Measurements from ENCODE around the gene CD247.

Gene CD247

GRCh38 chr1:167528057-167528728, 9.9 kb upstream of the CD247 start:
- DNase-seq (ENCODE audit: low spot score in 2 of 2): no peak
- no peak overlapping the region for H3K27ac Mint-ChIP-seq

GRCh38 chr1:167526667-167527383, 8.5 kb upstream of the CD247 start:
- no peak overlapping the region for H3K4me3 Mint-ChIP-seq
- ATAC-seq (no peak), DNase-seq (ENCODE audit: low spot score in 2 of 2) (no peak)
- no peak overlapping the region for H3K27ac Mint-ChIP-seq
- no peaks in the 10 kb centered on the region for H3K36me3 Mint-ChIP-seq
- peaks cover 7% of the 10 kb centered on the region for H3K4me1 Mint-ChIP-seq
- H3K9me3 Mint-ChIP-seq: no peaks in the 10 kb centered on the region

More at GRCh38 chr1:167528057-167528728, 9.9 kb upstream of the CD247 start:
- Mint-ChIP-seq H3K4me1 (peaks cover 7% of the 10 kb centered on the region), H3K9me3 (no peaks in the 10 kb centered on the region), H3K36me3 (no peaks in the 10 kb centered on the region), H3K4me3 (no peak overlapping the region)
- ATAC-seq: no peak

- H3K4me3 Mint-ChIP-seq: no peak overlapping the region
- H3K4me1 Mint-ChIP-seq: peaks cover 7% of the 10 kb centered on the region
- no peaks in the 10 kb centered on the region for H3K36me3 Mint-ChIP-seq
- ATAC-seq (no peak), DNase-seq (ENCODE audit: low spot score in 2 of 2) (no peak)
- no peaks in the 10 kb centered on the region for H3K9me3 Mint-ChIP-seq
- no peak overlapping the region for H3K27ac Mint-ChIP-seq
These were observed 6.3 kb upstream of the CD247 start for GRCh38 chr1:167524651-167525050.

GRCh38 chr1:167522246-167522645, 3.9 kb upstream of the CD247 start:
- Mint-ChIP-seq H3K4me3 (no peak overlapping the region), H3K27ac (no peak overlapping the region), H3K4me1 (peaks cover 12% of the 10 kb centered on the region), H3K36me3 (peaks cover 17% of the 10 kb centered on the region), H3K9me3 (no peaks in the 10 kb centered on the region)
- no peak for DNase-seq (ENCODE audit: low spot score in 2 of 2)
- ATAC-seq: no peak

GRCh38 chr1:167520711-167521206, 2.4 kb upstream of the CD247 start:
- Mint-ChIP-seq H3K27ac (peak overlapping the region; percentile 29), H3K9me3 (no peaks in the 10 kb centered on the region), H3K4me1 (peaks cover 25% of the 10 kb centered on the region), H3K4me3 (no peak overlapping the region), H3K36me3 (peaks cover 32% of the 10 kb centered on the region)
- no peak for ATAC-seq
- no peak for DNase-seq (ENCODE audit: low spot score in 2 of 2)

DNA sequence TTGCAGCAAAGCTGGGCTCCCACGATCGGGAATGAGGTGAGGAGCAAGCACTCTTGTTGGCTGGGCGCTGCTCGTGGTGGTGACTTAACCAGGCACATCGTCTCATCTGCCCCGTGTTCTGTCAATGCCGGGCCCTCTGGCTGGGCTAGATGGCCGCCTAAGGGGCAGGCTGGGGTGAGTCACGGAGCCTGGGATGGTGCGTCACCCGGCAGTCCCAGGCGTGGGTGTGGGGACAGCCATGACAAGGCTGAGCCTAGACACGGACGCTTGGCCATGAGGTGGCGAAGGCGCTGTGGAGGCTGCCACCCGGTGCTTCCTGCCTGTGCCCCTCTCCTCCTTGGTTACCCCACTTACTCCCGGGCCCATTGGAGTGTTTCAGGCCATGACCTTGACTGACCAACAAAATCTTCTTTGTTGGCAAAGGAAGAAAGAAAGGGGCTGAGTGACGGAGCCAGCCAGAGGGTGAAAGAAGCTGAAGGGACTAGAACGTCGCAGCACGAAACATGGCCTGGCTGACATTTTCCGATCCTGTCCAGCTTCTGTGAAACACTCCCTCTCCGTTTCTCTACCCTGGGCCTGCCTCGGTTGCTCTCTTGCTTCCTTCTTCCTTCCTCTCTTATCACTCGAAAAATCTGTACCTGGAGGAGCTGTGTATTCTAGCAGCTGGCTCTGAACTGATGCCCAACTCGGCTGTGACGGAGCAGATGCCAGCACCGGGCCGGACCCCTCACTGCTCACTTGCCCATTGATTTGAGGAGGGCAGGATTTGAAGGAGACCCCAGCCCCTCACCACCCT, 596 bp downstream of the CD247 start:
- peak overlapping the region; percentile 94 for H3K4me3 Mint-ChIP-seq
- ATAC-seq: peak; percentile 98
- no peaks in the 10 kb centered on the region for H3K9me3 Mint-ChIP-seq
- H3K4me1 Mint-ChIP-seq: peaks cover 20% of the 10 kb centered on the region
- H3K27ac Mint-ChIP-seq: peak overlapping the region; percentile 99
- DNase-seq (ENCODE audit: low spot score in 2 of 2): peak; percentile 83 to 92
- peaks cover 62% of the 10 kb centered on the region for H3K36me3 Mint-ChIP-seq

DNA sequence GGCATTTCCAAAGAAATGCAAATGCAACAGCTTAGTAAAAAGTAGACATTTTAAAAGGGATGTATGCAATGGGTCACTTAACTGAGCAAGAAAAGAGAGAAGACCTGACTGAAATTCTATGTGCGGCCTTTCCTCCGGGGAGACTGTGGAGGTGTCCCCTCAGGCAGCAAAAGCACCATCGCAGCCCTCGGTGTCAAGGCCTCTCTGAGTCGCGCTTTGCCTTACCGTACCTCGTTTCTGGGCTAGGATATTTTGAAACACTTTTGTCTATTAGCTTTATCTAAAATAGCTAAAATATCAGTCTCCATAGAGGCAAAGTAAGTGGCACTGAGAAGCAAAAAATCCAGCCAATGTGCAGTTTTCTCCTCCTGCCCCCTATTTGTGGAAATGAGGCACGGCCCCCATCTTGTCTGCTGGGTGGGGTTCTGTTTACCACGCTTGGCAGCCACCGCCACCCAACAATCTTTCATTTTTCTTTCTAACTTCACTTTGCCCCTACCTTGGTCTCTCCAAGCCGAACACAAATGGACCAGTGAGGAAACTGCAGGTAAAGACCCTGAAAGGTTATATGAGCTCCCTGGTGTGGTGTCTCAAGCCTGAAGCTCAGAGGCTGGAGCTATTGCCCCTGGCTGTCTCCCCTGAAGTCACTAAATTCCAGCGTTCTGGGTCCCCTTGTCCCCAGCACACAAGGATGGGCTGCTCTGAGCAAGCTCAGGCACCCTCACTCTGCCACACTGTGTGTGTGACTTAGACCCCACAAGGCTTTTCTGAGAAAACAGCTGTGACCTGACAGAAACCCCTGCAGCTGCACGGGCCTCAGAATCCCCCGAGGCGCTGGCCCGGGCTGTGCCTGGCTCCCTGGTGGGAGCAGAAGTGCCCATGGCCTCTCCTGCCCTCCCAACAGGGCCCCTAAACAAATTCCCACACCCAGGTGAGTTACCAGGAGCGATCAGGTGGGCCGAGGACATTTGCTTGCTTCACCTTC, 1.6 kb downstream of the CD247 start:
- peaks cover 73% of the 10 kb centered on the region for H3K36me3 Mint-ChIP-seq
- no peaks in the 10 kb centered on the region for H3K9me3 Mint-ChIP-seq
- H3K27ac Mint-ChIP-seq: peak overlapping the region; percentile 99
- ATAC-seq: peak; percentile 53
- peak overlapping the region; percentile 94 for H3K4me3 Mint-ChIP-seq
- peak in 1 of 2 donors; percentile 68 for DNase-seq (ENCODE audit: low spot score in 2 of 2)
- peaks cover 31% of the 10 kb centered on the region for H3K4me1 Mint-ChIP-seq

- Mint-ChIP-seq H3K27ac (peak overlapping the region; percentile 99), H3K4me3 (peak overlapping the region; percentile 94), H3K36me3 (peaks cover 80% of the 10 kb centered on the region), H3K9me3 (no peaks in the 10 kb centered on the region), H3K4me1 (peaks cover 34% of the 10 kb centered on the region)
- DNase-seq (ENCODE audit: low spot score in 2 of 2) (peak in 1 of 2 donors; percentile 55), ATAC-seq (no peak)
These were observed 2.4 kb downstream of the CD247 start for GRCh38 chr1:167515893-167516321.

DNA sequence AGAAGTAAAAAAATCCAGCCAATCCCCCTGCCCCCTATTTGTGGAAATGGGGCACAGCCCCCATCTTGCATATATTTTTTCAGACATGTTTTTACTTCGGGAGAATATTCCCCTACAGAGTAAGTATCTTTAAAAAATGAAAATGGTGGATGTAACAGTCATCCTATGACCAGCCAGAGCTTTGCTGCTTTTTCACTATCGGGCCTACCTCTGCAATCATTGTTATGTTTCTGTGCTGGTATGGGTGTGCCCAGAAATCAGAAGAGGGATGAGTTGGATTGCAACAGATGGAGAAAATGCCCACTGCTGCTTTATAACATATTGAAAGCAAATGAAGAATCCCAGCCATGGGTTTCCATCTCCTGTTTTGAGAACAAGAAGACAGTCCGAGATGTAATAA, 2.9 kb downstream of the CD247 start:
- Mint-ChIP-seq H3K4me3 (peak overlapping the region; percentile 94), H3K9me3 (no peaks in the 10 kb centered on the region), H3K27ac (peak overlapping the region; percentile 99), H3K36me3 (peaks cover 85% of the 10 kb centered on the region), H3K4me1 (peaks cover 39% of the 10 kb centered on the region)
- DNase-seq (ENCODE audit: low spot score in 2 of 2): peak in 1 of 2 donors; percentile 48
- ATAC-seq: no peak

- ATAC-seq (no peak), DNase-seq (ENCODE audit: low spot score in 2 of 2) (peak in 1 of 2 donors; percentile 49)
- Mint-ChIP-seq H3K27ac (peak overlapping the region; percentile 80), H3K4me3 (peak overlapping the region; percentile 94), H3K36me3 (peaks cover 97% of the 10 kb centered on the region), H3K4me1 (peaks cover 50% of the 10 kb centered on the region), H3K9me3 (no peaks in the 10 kb centered on the region)
These were observed 4.0 kb downstream of the CD247 start for GRCh38 chr1:167514288-167514687.

GRCh38 chr1:167512046-167512654, 6.2 kb downstream of the CD247 start:
- ATAC-seq (peak; percentile 66), DNase-seq (ENCODE audit: low spot score in 2 of 2) (no peak)
- peak overlapping the region; percentile 79 for H3K27ac Mint-ChIP-seq
- peak overlapping the region; percentile 94 for H3K4me3 Mint-ChIP-seq
- peaks cover 62% of the 10 kb centered on the region for H3K4me1 Mint-ChIP-seq
- no peaks in the 10 kb centered on the region for H3K9me3 Mint-ChIP-seq
- H3K36me3 Mint-ChIP-seq: peaks cover 100% of the 10 kb centered on the region

DNA sequence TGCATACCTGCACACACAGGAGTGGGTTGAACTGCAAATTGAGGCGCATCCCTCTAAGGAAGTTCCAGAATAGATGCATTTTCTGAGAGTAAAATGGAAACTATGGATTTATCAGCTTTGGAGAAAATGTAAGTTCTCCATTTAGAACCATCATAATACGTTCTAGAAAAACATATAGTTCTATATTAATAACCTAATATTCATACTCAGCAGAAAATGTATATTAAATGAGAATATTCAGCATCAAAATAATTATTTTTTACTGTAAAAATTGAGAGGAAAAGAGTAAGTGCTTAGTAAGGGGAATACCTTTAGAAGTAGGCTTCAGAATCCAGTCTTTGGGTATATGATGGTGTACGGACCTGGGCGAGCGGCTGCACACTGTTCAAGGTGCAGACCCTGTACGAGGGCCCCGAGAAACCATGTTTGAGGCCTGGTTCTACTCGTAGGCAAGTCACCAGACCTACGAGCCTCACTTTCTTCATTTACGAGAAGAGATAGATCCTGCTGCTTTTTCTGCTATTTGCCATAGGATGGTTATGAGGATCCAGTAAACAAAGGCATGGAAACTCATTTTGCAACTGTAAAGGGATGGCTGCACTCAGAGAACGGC, 6.8 kb downstream of the CD247 start:
- peak overlapping the region; percentile 94 for H3K4me3 Mint-ChIP-seq
- H3K9me3 Mint-ChIP-seq: no peaks in the 10 kb centered on the region
- DNase-seq (ENCODE audit: low spot score in 2 of 2) (no peak), ATAC-seq (no peak)
- H3K36me3 Mint-ChIP-seq: peaks cover 100% of the 10 kb centered on the region
- peak overlapping the region; percentile 48 for H3K27ac Mint-ChIP-seq
- H3K4me1 Mint-ChIP-seq: peaks cover 58% of the 10 kb centered on the region

DNA sequence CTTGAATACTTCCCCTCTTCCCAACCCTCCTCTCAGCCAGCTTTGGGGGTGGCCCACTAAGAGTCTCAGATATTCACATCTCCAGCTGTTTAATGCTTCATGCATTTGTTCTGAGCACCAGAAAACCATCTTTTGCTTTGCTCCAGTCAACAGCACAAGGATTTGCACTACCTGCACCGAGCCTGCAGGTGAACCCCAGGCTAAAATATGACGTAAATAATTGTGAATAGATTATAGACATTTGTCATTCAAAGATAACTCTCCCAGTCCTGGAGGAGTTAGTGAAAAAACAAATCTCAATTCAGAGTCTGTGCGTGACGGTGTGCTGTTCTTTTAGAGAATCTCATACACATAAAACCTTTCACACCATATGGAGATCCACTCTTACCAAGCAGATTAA, 7.4 kb downstream of the CD247 start:
- Mint-ChIP-seq H3K4me3 (peak overlapping the region; percentile 36), H3K4me1 (peaks cover 58% of the 10 kb centered on the region), H3K27ac (peak overlapping the region; percentile 48), H3K36me3 (peaks cover 100% of the 10 kb centered on the region), H3K9me3 (no peaks in the 10 kb centered on the region)
- no peak for ATAC-seq
- DNase-seq (ENCODE audit: low spot score in 2 of 2): no peak

All from stimulated activated effector memory CD8-positive, alpha-beta T cell treated with anti-CD3 and anti-CD28 coated beads, Interleukin-12 subunit alpha, Interleukin-12 subunit beta, amount 100 ng/mL, for 72 hours (primary cell).